Inflammatory macrophage (primary cell): ENCODE results near the gene MAN1A2.
"Not testable (repeated sequence)": the region's sequence is repeated elsewhere in the genome, so short reads cannot be mapped to it uniquely, and the experiment has no call there.

ENCODE experiments used
- DNase-seq, 2 donors: peaks; one replicate each; pipeline ENCODE4 v3.0.0-alpha.2; 2020 to 2022

Gene MAN1A2

GRCh38 chr1:117403597-117403996, 36.3 kb downstream of the MAN1A2 start:
- no peak for DNase-seq

DNA sequence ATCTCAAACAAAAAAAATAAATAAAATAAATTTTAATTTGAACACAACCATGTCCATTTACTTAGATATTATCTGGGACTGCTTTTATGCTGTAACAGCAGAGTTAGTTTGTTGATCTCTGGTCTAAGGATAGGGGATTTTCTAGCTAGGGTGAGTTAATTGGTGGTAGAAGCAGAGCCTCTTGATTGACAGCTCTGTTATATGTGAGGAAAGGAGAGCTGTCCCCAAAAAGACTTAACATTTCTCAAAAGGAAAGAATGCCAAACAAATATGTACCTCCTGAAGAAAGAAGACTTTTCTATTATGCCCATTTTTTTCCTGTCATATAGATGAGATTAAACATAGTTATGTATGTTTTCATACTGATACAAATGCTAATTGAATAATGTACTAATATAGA, 37.8 kb downstream of the MAN1A2 start:
- DNase-seq = no peak

GRCh38 chr1:117412472-117412871, 45.2 kb downstream of the MAN1A2 start:
- no peak for DNase-seq

DNA sequence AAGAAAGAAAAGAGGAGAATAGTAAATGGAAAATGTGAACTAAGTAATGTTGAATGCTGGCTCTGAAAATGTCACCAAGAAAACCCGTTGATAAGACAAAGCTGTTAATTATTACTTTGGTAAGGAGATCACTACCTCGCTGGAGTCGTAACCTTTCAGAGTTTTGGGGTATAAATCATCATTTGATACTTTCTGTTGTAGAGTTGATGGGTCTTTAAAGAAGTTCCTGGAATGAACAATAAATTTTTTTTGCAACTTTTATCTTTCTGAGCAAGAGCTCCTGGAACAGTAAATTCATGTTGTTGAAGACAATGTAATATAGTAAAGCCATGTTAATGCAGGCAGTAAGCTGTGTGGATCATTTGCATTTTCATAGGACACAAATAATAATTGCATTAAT, 46.2 kb downstream of the MAN1A2 start:
- no peak for DNase-seq

- DNase-seq = no peak
Observed at GRCh38 chr1:117414943-117415342, 47.7 kb downstream of the MAN1A2 start.

GRCh38 chr1:117416004-117416403, 48.8 kb downstream of the MAN1A2 start:
- no peak for DNase-seq

DNA sequence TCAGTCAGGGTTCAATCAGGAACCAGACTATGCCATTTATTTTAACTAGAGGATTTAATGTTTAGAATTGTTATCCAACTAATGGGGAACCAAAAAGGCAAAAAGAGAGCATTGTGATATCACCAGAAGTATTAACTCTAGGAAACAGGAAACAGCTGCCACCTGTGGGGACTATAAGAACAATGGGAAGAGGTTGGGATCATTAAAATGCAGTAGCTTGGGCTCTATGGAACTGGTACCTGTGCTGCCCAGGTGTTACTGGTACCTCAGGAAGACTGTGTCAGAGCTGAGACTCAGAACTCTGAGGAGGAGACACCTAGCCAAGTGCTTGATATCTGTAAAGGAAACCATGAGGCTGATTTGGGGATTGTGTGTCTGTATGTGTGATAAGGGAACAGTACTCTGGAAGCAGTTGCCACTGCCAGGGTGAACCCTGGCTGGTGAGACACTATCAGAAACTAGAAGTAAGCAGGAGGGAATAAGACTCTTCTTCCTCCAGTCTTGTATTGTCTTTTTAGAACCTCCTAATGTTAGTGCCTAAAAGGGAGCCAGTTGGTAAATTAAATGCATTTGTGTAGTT, 49.4 kb downstream of the MAN1A2 start:
- DNase-seq = no peak

DNA sequence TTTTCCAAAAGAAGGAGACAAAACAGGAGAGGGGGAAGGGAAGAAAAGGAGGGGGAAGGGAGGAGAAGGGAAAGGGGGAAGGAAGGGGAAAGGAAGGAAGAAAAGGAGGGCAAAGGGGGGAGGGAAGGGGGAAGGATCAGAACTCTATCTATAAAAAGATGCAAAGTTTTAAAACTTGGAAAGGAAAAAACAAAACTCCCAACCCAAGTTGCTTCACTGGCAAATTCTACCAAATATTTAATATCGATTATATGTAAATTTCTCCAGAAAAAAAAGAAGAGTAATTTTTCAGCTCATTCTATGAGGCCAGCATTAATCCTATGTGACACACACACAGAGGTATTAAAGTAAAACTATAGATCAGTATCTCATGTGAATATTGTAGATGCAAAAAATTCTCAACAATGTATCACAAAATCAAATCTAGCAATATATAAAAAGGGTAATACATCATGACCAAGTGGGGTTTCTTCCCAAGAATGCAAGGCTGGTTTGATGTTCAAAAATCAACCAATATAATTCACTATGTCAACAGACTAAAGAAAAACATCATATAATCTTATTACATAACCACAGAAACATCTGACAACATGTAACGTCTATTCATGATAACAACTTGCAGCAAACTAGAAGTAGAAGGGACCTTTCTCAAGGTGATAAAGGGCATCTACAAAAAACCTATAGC, 57.9 kb downstream of the MAN1A2 start:
- DNase-seq = no peak

GRCh38 chr1:117427297-117427696, 60.0 kb downstream of the MAN1A2 start:
- DNase-seq = no peak

- DNase-seq = no peak
Observed at GRCh38 chr1:117433943-117434342, 66.7 kb downstream of the MAN1A2 start.

GRCh38 chr1:117436513-117436912, 69.3 kb downstream of the MAN1A2 start:
- DNase-seq = no peak

GRCh38 chr1:117447661-117448060, 80.4 kb downstream of the MAN1A2 start:
- DNase-seq = no peak

- DNase-seq = no peak
Observed at GRCh38 chr1:117452216-117452615, 85.0 kb downstream of the MAN1A2 start.

DNA sequence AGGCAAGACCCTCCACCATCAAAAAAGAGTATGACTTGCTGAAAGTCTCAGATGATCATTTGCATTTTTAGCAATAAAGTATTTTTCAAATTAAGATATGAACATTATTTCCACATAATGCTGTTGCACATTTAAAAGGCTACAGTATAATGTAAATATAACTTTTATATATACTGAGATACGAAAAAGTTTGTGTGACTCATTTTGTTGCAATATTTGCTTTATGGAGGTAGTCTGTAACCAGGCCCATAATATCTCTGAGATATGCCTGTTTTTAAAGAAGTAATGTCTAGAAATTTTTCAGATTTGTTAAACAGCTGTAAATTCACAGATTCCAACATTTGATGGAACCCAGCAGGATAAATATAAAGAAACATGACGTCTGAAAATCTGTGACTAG, 86.7 kb downstream of the MAN1A2 start:
- no peak for DNase-seq

GRCh38 chr1:117458410-117458809, 91.2 kb downstream of the MAN1A2 start:
- DNase-seq = not testable (repeated sequence)

GRCh38 chr1:117466761-117467160, 99.5 kb downstream of the MAN1A2 start:
- no peak for DNase-seq

- DNase-seq = no peak
Observed at GRCh38 chr1:117467336-117467735, 100.1 kb downstream of the MAN1A2 start.

DNA sequence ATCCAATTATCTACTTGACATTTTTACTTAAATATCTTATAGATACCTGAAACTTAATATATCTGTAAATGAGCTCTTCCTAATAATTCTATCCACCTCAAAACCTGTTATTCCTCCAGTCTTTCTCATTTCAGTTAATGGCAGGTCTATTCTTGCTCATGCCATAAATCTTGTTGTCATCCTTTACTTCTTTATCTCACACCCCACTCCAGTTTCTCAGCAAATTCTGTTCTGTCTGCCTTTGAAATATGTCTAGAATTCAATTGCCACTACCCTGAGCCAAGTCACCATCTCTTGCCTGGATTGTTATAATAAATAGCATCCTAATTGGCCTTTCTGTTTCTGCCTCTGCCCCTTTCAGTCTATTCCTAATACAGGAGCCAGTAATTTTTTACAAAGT, 105.8 kb downstream of the MAN1A2 start:
- DNase-seq = no peak

DNA sequence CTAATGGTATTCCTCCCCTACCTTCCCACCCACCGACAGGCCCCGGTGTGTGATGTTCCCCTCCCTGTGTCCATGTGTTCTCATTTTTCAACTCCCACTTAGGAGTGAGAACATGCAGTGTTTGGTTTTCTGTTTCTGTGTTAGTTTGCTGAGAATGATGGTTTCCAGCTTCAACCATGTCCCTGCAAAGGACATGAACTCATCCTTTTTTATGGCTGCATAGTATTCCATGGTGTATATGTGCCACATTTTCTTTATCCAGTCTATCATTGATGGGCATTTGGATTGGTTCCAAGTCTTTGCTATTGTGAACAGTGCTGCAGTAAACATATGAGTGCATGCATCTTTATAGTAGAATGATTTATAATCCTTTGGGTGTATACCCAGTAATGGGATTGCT, 108.2 kb downstream of the MAN1A2 start:
- not testable (repeated sequence) for DNase-seq

- DNase-seq = no peak
Observed at GRCh38 chr1:117479086-117479485, 111.8 kb downstream of the MAN1A2 start.

GRCh38 chr1:117481410-117481809, 114.2 kb downstream of the MAN1A2 start:
- DNase-seq = no peak

DNA sequence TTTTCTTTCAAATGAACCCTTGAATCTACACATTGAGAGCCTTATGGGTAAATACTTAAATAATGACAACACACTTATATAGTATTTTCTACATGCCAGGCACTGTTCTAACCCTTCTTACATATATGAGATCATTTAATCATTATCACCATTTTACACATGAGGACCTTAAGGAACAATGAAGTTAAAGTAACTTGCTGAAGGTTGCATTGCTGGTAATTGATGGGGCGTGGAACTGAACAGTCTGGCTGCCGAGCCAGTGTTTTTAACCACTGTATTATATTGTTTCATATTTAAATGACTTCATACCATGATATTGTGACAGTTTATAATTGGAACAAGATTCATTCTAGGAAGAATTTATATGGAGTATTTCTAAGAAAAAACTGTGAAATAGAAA, 126.7 kb downstream of the MAN1A2 start:
- DNase-seq = no peak

- DNase-seq = no peak
Observed at GRCh38 chr1:117495068-117495467, 127.8 kb downstream of the MAN1A2 start.

DNA sequence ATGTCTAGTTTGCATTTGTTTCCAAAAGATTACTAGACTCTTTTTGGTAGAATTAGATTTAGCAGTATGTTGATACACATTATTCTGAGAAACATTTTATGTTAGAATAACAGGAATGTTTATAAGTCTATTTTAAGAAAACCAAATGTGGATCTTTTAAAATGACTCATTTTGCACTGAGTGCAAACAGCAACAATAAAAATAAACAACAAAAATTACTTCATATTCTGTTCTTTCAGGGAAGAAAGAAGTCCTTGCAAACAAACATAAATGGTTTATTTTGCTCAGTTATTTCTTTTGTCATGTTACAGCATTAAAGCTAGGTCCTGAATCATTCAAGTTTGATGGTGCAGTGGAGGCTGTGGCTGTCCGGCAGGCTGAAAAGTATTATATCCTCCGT, 131.8 kb downstream of the MAN1A2 start:
- DNase-seq = no peak

- no peak for DNase-seq
Observed at GRCh38 chr1:117500584-117500983, 133.3 kb downstream of the MAN1A2 start.
